CD4-positive, alpha-beta T cell (primary cell): ENCODE measurements around the gene SLC5A3. TPM values are rescaled to one million over a fixed set of nuclear protein-coding genes. Genes with fewer than 3 reads are reported as not detected.
A peak's percentile ranks its signal among the peaks of the same experiment; 100 is the strongest.

Source experiments
- ATAC-seq: fragments of 200-7000 bp; cut with Tn5 transposase; one replicate; pipeline ENCODE4 v1.10.0; 2022; ENCODE audit warnings: mild to moderate bottlenecking; ENCODE audit not compliant: poor library complexity
- CTCF ChIA-PET: fragments of 350-600 bp; sonication (Branson Sonifier 250); formaldehyde crosslinking; loops from one replicate; lab custom pipeline; 2021; ENCODE audit warnings: antibody characterized with exemption, inconsistent platforms; lab: Charles Lee
- POLR2A ChIA-PET: fragments of 350-600 bp; sonication (Branson Sonifier 250); formaldehyde crosslinking; loops from one replicate; lab custom pipeline; 2021; ENCODE audit warnings: antibody characterized with exemption, inconsistent platforms; lab: Charles Lee
- DNase-seq, 14 experiments: peaks; one replicate each; pipeline ENCODE4 v3.0.0-alpha.2; 2013 to 2020; ENCODE audit warnings: mixed read lengths in 2 of 14
- H3K27ac ChIP-seq, 2 donors: one replicate each; pipeline versions ENCODE4 v1.5.1 to v1.7.0; 2013; ENCODE audit warnings: low read length in 2 of 2, low read depth in 1 of 2, mild to moderate bottlenecking in 1 of 2
- H3K27me3 ChIP-seq, 2 experiments: 1 replicate in 1 of 2; 2 replicates in 1 of 2; pipeline versions ENCODE4 v1.6.1 to v1.7.0; 2013; ENCODE audit warnings: low read length in 2 of 2, control low read depth in 1 of 2, mild to moderate bottlenecking in 1 of 2, moderate library complexity in 1 of 2; ENCODE audit not compliant: insufficient read depth in 2 of 2, control insufficient read depth in 1 of 2
- H3K36me3 ChIP-seq: one replicate; pipeline ENCODE4 v1.6.1; 2013; ENCODE audit warnings: low read length, control low read depth; ENCODE audit not compliant: insufficient read depth
- H3K4me1 ChIP-seq: one replicate; pipeline ENCODE4 v1.6.1; 2013; ENCODE audit warnings: low read length, control low read depth; ENCODE audit not compliant: insufficient read depth
- H3K4me3 ChIP-seq: one replicate; pipeline ENCODE4 v1.5.1; 2013; ENCODE audit warnings: mild to moderate bottlenecking, low read length, moderate library complexity
- H3K9me3 ChIP-seq, 2 experiments: 1 replicate in 1 of 2; 2 replicates in 1 of 2; pipeline versions ENCODE4 v1.6.1 to v1.7.0; 2013; ENCODE audit warnings: low read length in 2 of 2, mild to moderate bottlenecking in 2 of 2, control low read depth in 1 of 2, moderate library complexity in 1 of 2; ENCODE audit not compliant: control insufficient read depth in 1 of 2, insufficient read depth in 1 of 2
- H3K27ac Mint-ChIP-seq: one replicate; pipeline ENCODE4 v1.8.0; 2020; ENCODE audit warnings: mixed read lengths
- H3K27me3 Mint-ChIP-seq: one replicate; pipeline ENCODE4 v1.8.0; 2021; ENCODE audit warnings: mixed read lengths
- H3K36me3 Mint-ChIP-seq: one replicate; pipeline ENCODE4 v1.8.0; 2021; ENCODE audit warnings: low read depth, mixed read lengths
- H3K4me1 Mint-ChIP-seq: one replicate; pipeline ENCODE4 v1.8.0; 2021; ENCODE audit warnings: low read depth, mixed read lengths
- H3K4me3 Mint-ChIP-seq: one replicate; pipeline ENCODE4 v1.8.0; 2020; ENCODE audit warnings: mild to moderate bottlenecking, mixed read lengths
- H3K9me3 Mint-ChIP-seq: one replicate; pipeline ENCODE4 v1.8.0; 2020; ENCODE audit warnings: mixed read lengths
- CTCF ChIP-seq: fragments of 200-600 bp; IDR thresholded peaks from one replicate; pipeline ENCODE4 v1.8.0; 2022; ENCODE audit warnings: antibody characterized with exemption, mild to moderate bottlenecking
- intact Hi-C, 2 experiments: fragments of 100-400 bp; cut with DNase I in 1 of 2; cut with micrococcal nuclease in 1 of 2; formaldehyde crosslinking; loops; one replicate each; pipeline versions ENCODE4 v1.15.1 to v1.9.0; 2023 to 2025; cut with DNase I, micrococcal nuclease
- total RNA-seq, 174 experiments: library from RNA in 2 of 174; stranded (reverse) in 2 of 174; gene quantifications; one replicate each; pipeline ENCODE4 v1.2.3 and lab custom pipeline; 2021 to 2026

The SLC5A3 gene
- total RNA-seq, 2 experiments from 2014 or later = 4.6 to 4.9 TPM

- ChIA-PET CTCF (interaction anchor here (1.3 to 3.6 kb wide), 9 partner anchors 10 to 274 kb away, joined by 3 to 34 read pairs (median 8); no protein-coding TSS in a partner anchor), POLR2A (interaction anchor here (0.7 to 4.2 kb wide), 16 partner anchors 10 to 274 kb away, joined by 3 to 71 read pairs (median 4); no protein-coding TSS in a partner anchor)
- Mint-ChIP-seq H3K27me3 (no peaks in the 10 kb centered on the region), H3K9me3 (no peaks in the 10 kb centered on the region), H3K36me3 (peaks cover 19% of the 10 kb centered on the region), H3K27ac (peak overlapping the region; percentile 88), H3K4me1 (peaks cover 56% of the 10 kb centered on the region), H3K4me3 (peak overlapping the region; percentile 89)
- H3K9me3 ChIP-seq = no peaks in the 10 kb centered on the region
- peak overlapping the region; percentile 56 to 70 for H3K27ac ChIP-seq
- no peaks in the 10 kb centered on the region for H3K36me3 ChIP-seq
- H3K4me3 ChIP-seq = peak overlapping the region; percentile 74
- ATAC-seq (peak; percentile 49), DNase-seq (peak in 12 of 14 experiments; percentile 20 to 81 (median 50))
- TF ChIP-seq CTCF = no peak
- intact Hi-C loops = loop anchor here (2.0 to 10.0 kb wide), 8 partner anchors 41 to 543 kb away; partner anchors contain the start of genes CRYZL1 (in 1 of the 2), ITSN1 (in 1 of the 2) and RCAN1 (in 1 of the 2)
- H3K4me1 ChIP-seq = peaks cover 34% of the 10 kb centered on the region
- no peaks in the 10 kb centered on the region for H3K27me3 ChIP-seq
Observed at GRCh38 chr21:34073749-34074282, 438 bp downstream of the SLC5A3 start.

GRCh38 chr21:34074283-34075090 is 1.1 kb downstream of the SLC5A3 start:
- ChIA-PET POLR2A (interaction anchor here (0.7 to 4.2 kb wide), 12 partner anchors 18 to 273 kb away, joined by 3 to 71 read pairs (median 8); no protein-coding TSS in a partner anchor), CTCF (interaction anchor here (1.3 to 3.6 kb wide), 7 partner anchors 9 to 273 kb away, joined by 3 to 34 read pairs (median 9); no protein-coding TSS in a partner anchor)
- Mint-ChIP-seq H3K27me3 (no peaks in the 10 kb centered on the region), H3K27ac (peak overlapping the region; percentile 88), H3K4me3 (peak overlapping the region; percentile 89), H3K4me1 (peaks cover 62% of the 10 kb centered on the region), H3K36me3 (peaks cover 23% of the 10 kb centered on the region), H3K9me3 (no peaks in the 10 kb centered on the region)
- Histone ChIP-seq H3K4me3 (peak overlapping the region; percentile 63), H3K27me3 (no peaks in the 10 kb centered on the region), H3K36me3 (no peaks in the 10 kb centered on the region), H3K9me3 (no peaks in the 10 kb centered on the region), H3K4me1 (peaks cover 40% of the 10 kb centered on the region), H3K27ac (no peak overlapping the region)
- ATAC-seq (no peak), DNase-seq (peak in 6 of 14 experiments; percentile 7 to 50 (median 13))
- intact Hi-C loops = loop anchor here (1.0 to 10.0 kb wide), 10 partner anchors 53 to 543 kb away; partner anchors contain the start of genes CRYZL1 (in 1 of the 2), ITSN1 (in 1 of the 2) and RCAN1 (in 1 of the 2)
- no peak for TF ChIP-seq CTCF

GRCh38 chr21:34075091-34075425 is 1.7 kb downstream of the SLC5A3 start:
- intact Hi-C loops = loop anchor here (1.0 to 10.0 kb wide), 8 partner anchors 52 to 430 kb away; partner anchors contain the start of genes CRYZL1 (in 1 of the 2) and ITSN1 (in 1 of the 2)
- Mint-ChIP-seq H3K27me3 (no peaks in the 10 kb centered on the region), H3K36me3 (peaks cover 24% of the 10 kb centered on the region), H3K4me3 (peak overlapping the region; percentile 89), H3K9me3 (no peaks in the 10 kb centered on the region), H3K4me1 (peaks cover 68% of the 10 kb centered on the region), H3K27ac (peak overlapping the region; percentile 88)
- Histone ChIP-seq H3K4me3 (peak overlapping the region; percentile 63), H3K27ac (no peak overlapping the region), H3K9me3 (no peaks in the 10 kb centered on the region), H3K4me1 (peaks cover 43% of the 10 kb centered on the region), H3K36me3 (no peaks in the 10 kb centered on the region), H3K27me3 (no peaks in the 10 kb centered on the region)
- ChIA-PET POLR2A (interaction anchor here (0.8 to 4.2 kb wide), 10 partner anchors 17 to 151 kb away, joined by 3 to 71 read pairs (median 6); no protein-coding TSS in a partner anchor), CTCF (interaction anchor here (1.3 to 3.6 kb wide), 7 partner anchors 8 to 151 kb away, joined by 3 to 34 read pairs (median 12); no protein-coding TSS in a partner anchor)
- no peak for TF ChIP-seq CTCF
- DNase-seq (no peak), ATAC-seq (no peak)
